Measurements from ENCODE around the gene ACSS1.

Gene ACSS1

DNA sequence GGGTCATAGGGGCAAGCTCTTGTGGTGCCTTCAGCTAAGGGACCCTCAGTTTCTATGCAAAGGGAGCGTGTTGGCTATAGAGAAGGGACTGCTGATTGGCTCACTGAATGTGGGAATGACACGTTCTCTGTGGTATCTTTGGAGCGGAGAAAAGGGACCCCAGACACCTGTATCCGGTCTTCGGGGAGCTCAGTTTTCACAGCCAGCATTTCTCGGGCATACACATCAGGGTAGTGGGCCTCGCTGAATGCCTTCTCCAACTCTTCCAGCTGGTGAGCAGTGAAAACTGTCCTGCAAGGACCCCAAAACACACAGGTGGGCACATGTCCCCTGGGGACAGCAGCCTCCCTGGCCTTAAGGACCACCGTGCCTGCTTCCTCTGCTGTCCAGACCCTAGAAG is 20.7 kb upstream of the ACSS1 start:
- DNase-seq (ENCODE audit: low spot score) = no peak

DNA sequence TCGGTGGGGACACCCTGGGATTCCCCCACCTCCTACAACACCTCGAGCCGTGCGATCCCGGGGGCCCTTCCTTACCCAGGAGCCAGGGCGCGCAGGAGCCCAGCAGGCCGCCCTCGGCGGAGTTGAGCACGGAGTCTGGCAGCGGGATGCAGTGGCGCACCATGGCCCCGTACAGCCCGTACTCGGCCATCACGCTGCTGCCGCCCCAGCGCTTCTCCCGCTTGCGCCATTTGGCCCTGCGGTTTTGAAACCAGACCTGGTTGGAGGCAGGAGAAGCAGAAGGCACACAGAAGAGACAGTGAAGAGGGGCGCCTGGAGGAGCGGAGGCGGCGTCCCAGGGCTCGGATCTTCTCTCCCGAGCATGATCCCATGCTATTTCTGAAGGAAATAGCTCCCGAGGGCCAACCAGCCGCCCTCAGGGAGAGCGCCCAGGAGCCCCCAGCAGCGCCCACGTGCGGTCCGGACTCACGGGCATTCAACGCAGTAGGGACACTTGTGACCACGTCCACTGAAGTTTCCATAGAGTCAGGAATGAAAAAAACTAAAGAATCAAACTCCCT is 19.8 kb upstream of the ACSS1 start:
- DNase-seq (ENCODE audit: low spot score) = peak; percentile 64

DNA sequence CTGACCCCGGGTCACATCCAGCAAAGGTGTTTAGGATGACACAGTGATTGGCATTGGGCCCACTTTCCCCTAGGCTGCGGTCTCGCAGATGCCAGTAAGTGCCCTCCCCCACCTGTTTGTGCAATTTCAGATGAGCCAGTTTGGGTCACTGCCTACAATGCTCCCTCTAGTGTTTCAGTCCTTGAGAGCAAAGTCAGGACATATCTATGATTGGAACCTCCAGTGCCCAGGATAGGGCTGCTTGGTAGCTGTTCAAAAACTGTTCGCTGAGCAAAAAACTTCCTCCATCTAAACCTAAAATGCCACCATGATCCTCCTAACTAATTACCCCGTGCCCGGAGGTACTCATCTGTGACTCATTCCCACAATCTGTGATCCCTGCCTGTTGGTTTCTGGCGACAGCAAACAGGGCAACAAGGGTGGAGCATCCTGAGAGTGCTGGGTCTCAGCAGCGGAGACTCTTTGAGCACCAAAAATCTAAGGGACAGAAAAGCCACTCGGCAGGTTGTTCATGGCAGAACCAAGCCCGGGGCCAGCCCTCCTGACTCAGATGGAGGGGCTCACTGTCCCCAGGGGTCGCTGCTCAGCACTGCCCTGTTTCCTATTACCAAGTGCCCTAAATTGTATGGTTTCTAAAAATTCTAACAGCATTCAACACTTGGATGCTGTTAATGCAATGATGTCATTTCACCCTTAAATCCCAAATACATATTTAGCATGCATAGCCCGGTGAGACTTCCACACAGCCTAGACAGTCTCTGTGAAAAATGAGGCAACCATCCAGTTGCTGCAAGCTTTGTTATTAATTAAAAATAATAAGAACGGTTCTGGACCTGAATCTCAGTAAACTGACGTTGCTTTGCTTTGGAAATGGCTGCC is 19.0 kb upstream of the ACSS1 start:
- DNase-seq (ENCODE audit: low spot score) = peak; percentile 58

DNA sequence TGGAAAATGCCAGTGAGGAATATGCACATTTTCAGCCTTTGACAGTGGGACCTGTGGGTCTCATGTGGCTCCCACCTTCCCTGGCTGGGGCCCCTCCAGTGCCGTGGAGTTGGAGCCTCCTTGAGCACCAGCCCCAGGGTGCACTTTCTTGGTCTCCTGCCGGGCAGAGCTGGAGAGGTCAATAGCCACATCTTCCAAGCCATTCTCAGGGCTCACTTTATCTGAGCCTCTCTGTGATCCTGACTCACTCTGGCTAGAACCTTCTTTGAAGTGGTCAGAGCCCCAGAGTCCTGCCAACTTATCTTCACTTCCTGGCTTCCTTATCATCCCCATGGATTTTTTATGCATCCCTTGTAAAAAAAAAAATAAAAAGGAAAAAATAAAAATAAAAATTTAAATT is 18.3 kb upstream of the ACSS1 start:
- DNase-seq (ENCODE audit: low spot score) = no peak

DNA sequence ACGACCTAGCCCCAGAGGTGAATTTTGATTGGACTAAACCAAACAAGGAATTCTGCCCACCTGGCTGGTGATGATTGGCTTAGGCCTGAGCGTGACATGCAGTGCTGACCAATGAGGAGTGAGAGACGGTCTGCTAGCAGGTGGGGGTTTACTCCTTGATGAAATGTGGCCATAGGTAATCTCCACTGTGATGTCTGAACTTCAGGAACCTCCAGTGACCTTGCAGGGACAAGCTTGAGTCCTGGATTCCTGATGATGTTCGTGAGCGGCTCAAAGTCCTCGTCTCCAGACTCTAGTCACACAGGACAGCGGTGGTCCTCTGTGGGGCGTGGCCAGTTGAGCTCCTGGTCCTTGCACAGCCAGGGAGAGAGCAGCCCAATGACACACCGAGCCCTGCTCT is 15.6 kb upstream of the ACSS1 start:
- no peak for DNase-seq (ENCODE audit: low spot score)

DNA sequence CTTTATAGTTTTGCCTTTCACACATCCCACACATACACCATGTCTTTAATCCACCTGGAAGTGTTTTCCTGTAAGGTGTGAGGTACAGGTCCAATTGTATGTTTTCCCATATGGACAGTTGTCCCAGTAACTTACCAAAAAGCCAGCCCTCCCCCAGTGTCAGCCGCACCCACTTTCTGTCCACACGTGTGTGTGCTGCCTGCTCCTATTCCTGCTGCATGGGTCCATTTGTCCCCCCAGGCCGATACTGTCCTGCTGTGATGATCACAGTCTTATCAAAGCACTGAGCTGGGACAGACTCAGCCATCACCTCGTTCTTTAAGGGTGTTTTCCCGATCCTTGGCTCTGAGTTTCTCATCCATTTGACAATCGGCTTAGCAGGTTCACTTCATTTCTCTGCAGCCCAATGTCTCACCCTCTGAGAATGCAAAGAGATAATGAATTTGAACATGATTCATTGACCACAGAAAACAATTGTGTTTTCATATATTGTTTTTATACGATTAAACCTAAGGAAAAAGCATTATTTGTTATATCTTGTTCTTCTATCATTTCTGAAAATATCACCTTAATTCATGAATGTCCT is 14.4 kb upstream of the ACSS1 start:
- no peak for DNase-seq (ENCODE audit: low spot score)

DNA sequence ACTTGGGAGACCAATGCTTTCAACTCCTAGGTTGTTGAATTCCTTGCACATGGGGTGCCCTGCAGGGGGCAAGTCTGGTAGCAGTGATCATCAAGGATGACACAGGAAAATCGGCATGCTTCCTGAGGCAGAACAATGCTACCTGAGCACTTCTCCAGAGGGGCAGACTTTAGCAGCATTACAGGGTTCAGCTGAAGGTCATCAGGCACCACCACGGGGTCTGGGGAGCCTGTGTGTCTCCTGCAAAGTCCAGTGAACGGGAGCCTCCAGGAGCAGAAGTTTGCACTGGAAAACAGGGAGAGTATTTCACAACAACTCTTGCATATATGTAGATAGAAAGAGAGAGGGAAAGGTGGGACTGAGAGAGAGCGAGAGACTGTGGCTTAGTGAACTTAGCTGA is 13.8 kb upstream of the ACSS1 start:
- DNase-seq (ENCODE audit: low spot score) = no peak

DNA sequence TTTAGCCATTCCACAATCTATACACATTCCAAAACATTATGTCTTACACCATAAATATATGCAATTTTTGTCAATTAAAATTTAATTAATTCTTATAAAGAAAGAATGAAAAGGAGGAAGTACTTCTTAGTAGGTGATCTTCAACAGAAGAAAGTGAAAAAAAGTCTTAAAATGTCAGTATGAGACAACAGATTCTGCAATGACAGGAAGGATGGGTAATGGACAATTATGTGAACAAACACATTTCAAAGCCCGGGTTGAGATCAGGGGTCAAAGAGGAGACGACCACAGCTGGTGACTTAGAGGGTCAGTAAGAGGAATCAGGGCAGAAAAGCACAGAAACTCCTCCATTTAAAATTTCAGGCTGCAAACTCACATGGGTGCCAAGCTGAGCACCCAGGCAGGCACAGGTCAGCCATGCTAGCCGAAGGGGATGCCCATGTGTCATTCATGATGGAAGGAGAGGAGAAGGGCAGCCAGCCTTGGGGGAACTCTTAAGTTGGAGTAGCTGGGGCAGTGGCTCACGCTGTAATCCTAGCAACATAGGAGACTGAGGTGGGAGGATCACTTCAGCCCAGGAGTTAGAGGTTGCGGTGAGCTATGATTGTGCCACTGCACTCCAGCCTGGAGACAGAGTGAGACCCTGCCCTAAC is 13.0 kb upstream of the ACSS1 start:
- no peak for DNase-seq (ENCODE audit: low spot score)

DNA sequence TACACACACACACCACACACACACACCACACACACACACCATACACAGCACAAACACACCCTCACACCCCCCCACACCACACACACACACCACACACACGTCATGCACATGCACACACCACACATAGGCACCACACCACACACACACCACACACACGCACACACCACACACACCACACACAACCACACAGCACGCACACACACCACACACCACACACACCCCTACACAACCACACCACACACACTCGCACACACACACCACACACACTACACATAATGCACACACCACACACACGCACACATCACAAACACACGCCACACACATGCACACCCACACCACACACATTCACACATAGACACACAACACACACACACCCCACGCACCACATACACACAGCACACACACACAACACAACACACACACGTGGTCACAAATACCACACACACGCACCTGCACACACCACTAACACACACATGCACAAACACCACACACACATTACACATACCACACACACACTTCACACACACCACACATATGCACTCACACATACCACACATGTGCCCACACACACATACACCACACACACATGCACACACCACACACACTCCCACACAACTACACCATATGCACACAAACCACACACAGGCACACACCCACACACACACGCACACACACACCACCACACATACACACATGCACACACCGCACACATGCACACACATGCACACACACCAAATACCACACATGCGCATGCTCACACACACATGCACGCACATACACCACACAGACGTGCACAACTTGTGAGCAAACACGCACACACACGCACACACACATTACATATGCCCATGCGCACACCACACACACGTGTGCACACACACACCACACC is 9.4 kb upstream of the ACSS1 start:
- DNase-seq (ENCODE audit: low spot score) = no peak

DNA sequence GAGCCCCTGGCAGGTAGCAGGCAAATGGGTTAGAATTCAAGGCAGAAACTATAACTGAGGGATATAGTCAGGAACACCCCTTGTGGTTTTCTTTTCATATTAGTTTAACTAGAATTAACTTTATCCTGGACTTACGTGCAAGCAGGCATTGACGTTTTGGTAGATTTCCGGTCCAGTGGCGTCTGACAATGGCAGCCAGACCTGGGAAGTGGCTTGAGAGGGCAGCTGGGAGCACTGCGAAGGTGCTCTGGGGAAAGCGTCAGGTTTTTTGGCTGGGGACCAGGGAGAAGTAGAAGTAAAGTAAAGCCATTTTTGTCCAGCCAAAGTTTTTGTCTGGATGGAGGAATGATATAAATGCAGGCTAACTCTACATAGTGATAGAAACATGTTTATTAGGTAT is 8.4 kb upstream of the ACSS1 start:
- no peak for DNase-seq (ENCODE audit: low spot score)

DNA sequence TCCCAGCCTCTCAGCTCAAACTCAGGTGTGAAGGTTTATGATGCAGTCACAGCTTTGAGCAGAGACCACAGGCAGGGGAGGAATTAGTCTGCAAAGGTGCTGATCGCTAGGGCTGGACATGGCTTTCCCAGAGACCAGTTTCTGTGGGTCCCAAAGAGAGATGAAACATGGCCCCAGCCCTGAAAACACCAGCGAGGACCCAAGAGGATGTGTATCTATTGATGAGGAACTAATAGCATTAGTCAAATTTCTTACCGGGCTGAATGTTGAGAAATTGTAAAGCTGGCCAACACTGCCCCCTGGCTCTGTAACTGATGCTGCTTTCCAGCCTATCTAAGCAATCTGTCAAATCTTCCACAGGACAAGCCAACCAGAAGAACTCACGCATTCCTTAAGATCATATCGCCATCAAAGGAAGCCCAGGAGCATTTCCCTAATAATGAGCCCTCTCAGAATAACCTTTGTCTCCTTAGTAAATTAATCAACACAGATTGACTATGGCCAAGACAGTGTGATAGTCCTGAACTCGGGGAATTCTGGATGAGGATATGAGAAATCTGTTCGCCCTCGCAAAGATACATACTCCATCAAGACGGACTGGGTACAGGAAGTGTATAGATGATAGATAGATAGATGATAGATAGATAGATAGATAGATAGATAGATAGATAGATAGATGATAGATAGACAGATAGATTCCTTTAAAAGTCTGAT is 7.8 kb upstream of the ACSS1 start:
- peak; percentile 65 for DNase-seq (ENCODE audit: low spot score)

DNA sequence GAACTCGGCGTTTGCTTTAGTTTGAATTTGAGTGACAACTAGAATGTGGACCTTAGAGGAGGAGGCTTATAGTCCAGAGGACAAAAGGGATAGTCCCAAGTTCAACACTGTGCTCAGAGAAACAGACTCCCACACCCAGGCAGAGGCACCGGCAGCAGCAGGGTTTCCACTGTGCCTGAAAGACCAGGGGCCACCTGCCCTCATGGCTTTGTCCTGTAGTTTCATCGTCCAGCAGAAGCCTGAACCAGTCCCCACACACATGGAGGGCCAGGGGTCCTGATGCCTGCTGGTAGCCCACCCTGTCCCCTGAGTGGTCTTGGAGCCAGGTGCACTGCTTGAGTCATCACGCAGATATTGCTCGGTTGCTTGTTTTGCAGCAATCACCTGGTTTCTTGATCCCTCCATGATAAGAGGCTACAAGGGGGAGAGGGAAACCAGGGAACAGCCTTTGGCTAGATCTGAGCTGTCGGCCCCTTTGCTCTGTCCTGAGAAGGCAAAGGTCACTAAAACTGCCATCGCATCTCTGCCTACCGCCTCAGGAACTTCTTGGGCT is 7.2 kb upstream of the ACSS1 start:
- no peak for DNase-seq (ENCODE audit: low spot score)

DNA sequence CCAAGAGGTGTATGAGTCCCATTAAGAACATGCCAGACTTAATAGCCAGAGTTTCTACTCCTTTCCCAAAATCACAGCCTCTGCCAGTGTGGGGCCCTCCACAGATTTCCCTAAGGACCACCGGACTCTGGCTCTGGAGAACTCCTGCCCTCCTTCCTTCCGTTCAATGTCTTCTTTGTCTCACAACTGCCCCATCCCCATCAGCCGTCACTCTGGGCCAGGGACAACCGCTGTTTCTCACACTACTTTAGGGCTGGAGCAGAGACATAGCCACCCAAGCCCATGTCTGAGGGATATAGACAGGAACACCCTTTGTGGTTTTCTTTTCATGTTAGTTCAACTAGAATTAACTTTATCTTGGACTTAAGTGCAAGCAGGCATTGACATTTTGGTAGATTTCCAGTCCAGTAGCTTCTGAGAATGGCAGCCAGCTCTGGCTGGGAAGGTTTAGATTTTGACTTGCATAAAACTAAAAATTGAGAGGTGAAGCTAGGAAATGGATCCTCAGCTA is 6.7 kb upstream of the ACSS1 start:
- DNase-seq (ENCODE audit: low spot score) = no peak

DNA sequence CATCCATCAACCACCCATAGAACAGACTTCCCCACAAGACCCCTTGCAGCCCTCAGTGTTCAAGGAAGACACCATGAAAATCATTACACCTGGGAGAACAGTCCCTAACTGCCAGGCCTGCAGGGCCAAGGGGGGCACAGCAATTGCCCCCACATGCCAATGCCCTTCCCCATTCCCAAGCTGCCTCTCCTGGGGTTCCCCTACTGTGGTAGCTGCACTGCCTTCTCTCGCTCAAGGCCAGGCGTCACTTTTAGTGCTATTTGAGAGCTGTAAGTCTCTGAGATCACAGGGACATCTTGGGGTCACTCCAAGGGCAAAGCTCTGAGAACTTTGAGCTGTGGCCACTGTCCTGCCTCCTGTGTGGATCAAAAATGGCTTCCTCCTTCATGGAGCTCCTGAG is 6.0 kb upstream of the ACSS1 start:
- DNase-seq (ENCODE audit: low spot score) = no peak

DNA sequence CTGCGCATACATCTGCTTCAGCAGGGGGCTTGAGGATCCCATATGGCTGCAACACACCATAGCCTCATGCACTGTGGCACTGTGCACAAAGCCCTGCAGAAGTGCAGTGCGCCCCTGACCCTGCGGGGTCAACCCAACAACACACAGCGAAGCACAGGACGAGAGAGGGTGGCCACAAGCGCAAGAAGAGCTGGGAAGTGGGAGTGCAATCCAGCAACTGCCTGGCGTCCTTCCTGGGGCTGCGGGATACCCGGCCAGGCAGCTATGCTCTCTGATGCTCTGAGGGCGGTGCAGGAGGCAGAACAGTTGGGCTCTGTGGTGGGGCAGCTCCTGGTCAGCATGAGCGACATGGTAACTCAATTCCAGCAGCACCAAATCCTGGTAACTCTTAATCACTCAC is 5.6 kb upstream of the ACSS1 start:
- DNase-seq (ENCODE audit: low spot score) = no peak

DNA sequence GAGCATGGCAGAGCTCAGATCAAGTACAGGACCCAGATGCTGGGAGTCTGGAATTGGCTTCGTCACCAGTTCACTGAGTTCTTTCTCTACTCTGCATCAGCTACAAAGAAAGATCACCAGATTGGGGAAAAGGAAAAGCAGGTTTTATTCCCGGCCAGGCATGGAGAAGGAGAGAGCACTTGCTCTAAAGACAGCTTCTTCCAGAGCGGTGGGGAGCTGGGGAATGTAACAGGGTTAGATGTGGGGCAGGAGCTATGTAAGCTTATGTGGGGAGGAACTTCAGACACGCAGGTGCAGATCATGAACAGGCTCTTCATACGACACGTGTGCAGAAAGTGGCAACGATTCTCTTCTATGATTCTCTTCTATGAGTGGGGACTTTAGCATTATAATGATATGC is 4.9 kb upstream of the ACSS1 start:
- no peak for DNase-seq (ENCODE audit: low spot score)

DNA sequence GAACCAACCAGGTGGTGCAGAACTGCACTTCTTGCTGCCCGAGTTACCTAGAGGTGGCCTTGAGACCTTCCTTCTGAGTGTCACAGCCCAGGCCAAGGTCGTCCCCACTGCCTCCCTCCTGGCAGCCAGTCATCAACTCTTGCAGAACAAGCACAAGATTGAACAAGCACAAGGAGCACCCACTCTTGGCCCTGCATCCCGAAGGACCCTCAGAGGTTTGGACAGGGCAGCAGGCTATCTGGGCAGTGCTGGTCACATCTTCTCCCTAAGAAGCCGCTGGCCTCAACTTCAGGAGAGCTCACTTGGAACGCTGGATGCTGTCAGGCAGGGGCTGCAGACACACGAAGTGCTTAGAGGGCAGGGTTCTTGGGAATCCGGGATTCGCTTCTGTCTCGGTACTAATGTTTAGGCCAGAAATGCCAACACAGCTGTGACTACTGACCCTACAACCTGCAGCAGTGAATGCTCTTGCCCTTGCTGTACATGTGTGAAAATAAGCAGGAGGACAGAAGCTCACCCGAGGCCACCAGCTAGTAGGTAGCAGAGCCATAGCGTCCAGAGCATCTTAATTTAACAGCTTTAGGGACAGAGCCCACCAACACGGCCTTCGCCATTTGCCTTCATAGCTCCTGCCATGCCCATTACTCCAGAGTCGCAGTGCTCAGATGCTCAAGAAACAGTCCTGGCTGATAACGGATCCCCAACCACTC is 4.0 kb upstream of the ACSS1 start:
- DNase-seq (ENCODE audit: low spot score) = no peak

DNA sequence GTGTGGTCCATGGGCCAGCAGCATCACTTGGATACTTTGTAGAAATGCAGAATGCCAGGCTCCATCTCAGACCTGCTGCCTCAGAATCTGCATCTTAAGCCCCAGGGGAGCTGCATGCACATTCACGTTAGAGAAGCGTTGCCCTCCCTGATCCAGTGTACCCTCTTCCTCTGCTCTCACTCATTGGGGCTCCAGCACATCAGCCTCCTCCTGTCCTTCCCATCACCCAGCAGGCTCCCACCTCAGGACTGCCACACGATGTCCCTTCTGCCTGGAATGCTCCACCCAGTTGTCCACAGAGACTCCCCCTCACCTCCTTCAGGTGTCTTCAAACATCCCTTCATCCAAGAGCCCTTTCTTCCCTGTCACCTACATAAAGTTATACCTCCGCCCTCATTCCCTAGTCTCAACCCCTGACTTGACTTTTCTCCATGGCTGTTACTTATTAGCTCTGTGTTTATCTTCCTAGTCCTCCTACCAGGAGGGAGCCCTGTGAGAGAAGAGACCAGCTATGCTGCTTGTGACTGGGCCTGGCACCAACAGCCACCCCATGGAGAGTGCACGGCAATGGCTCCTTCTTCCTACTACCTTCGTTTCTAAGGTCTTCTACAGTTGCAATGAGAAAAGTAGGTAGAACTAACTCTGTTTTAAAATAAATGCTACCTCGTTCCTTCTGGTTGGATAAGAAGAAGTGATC is 3.3 kb upstream of the ACSS1 start:
- no peak for DNase-seq (ENCODE audit: low spot score)

DNA sequence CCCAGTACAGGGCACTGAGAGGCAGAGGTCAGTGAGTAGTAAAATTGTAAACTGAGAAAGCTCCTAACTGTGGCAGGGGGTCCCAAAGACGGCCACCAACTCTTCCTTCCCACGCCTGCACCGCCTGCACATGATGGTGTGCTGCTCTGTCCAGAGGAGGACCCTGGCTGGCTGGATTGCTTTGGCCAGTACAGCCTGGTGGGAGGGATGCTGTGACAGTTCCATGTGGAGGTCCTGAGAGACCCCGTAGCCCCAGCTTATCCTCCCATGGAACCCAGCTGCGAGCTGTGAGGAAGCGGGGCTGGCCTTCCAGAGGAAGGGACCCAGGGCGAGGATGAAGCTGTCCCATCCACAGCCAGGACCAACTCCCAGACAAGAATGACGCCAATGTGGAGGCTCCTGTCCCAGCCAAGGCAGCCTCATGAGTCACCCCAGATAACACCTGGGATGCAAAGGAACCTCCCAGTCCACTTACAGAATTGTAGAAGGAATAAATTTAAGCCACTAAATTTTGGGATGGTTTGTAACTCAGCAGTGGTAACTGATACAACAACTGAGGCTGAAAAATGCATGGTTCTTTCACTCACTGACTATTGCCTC is 2.0 kb upstream of the ACSS1 start:
- DNase-seq (ENCODE audit: low spot score) = no peak

All from AG20443 (cell line).